Spleen (tissue), 7 donors: ENCODE data around the gene POLR1B.

ENCODE experiments used
- CTCF ChIP-seq, 11 experiments: fragments of 200-600 bp in 7 of 11; fragments of 450-650 bp in 4 of 11; sonication (generic) in 4 of 11; IDR thresholded peaks in 8 of 11; conservative IDR thresholded peaks in 3 of 11; 1 replicate in 7 of 11; 2 replicates in 4 of 11; pipeline versions ENCODE4 v1.4.0 to v1.8.0; 2016 to 2021; ENCODE audit warnings: antibody characterized with exemption in 11 of 11, inconsistent platforms in 4 of 11, mild to moderate bottlenecking in 1 of 11
- POLR2A ChIP-seq, 3 donors: fragments of 450-650 bp; IDR thresholded peaks; one replicate each; pipeline ENCODE4 v1.5.1; 2017; ENCODE audit warnings: antibody characterized with exemption in 3 of 3, mild to moderate bottlenecking in 1 of 3
- donor health status: DM: no; HTN: no; CAD: no; lungs with moderate emphysema.
- donor health status: DM: no; HTN: no; CAD: no.
- donor health status: DM: no; HTN: no; CAD: no.

- TF ChIP-seq POLR2A (IDR thresholded peaks at IDR 0.05) = no peak
- no peak for TF ChIP-seq CTCF (IDR thresholded peaks at IDR 0.05 in 8 of 11, conservative IDR thresholded peaks at IDR 0.05 in 3 of 11)
Observed at GRCh38 chr2:112606547-112606946, 64.3 kb downstream of the POLR1B start.
